Stimulated activated naive CD8-positive, alpha-beta T cell treated with anti-CD3 and anti-CD28 coated beads, Interleukin-15, Interleukin-2, amounts not matched to agents 100 U/mL and 50 U/mL, for 24 hours (primary cell): ENCODE measurements around the gene SDHAF1.
"Not testable (repeated sequence)": the region's sequence is repeated elsewhere in the genome, so short reads cannot be mapped to it uniquely, and the experiment has no call there.

Source experiments
- ATAC-seq: fragments of 150-1000 bp; cut with Tn5 transposase; one replicate; pipeline ENCODE4 v1.10.0; 2021
- DNase-seq: peaks from one replicate; pipeline ENCODE4 v3.0.0; 2021

SDHAF1 gene

GRCh38 chr19:36014012-36014924 lies 19.3 kb downstream of the SDHAF1 start, which contains the start of gene ALKBH6:
Gene ALKBH6, minus strand, starts transcription at chr19:36014213. Its CDS starts 816 bp downstream, at chr19:36013397.
- ATAC-seq = peak; percentile 99
- DNase-seq = peak; percentile 100

GRCh38 chr19:36019061-36019670 lies 24.2 kb downstream of the SDHAF1 start:
- no peak for ATAC-seq

GRCh38 chr19:36023432-36023831 lies 28.4 kb downstream of the SDHAF1 start:
- DNase-seq (no peak), ATAC-seq (no peak)

More at GRCh38 chr19:36019061-36019670, 24.2 kb downstream of the SDHAF1 start:
- DNase-seq = no peak

GRCh38 chr19:36025541-36025940 lies 30.6 kb downstream of the SDHAF1 start:
- no peak for ATAC-seq
- DNase-seq = no peak

GRCh38 chr19:36026091-36026876 lies 31.3 kb downstream of the SDHAF1 start:
- no peak for ATAC-seq
- DNase-seq = no peak

GRCh38 chr19:36027696-36028095 lies 32.7 kb downstream of the SDHAF1 start:
- no peak for ATAC-seq
- no peak for DNase-seq

GRCh38 chr19:36028313-36029041 lies 33.5 kb downstream of the SDHAF1 start:
- ATAC-seq (no peak), DNase-seq (no peak)

- no peak for ATAC-seq
These were observed 35.5 kb downstream of the SDHAF1 start for GRCh38 chr19:36030264-36031148.

GRCh38 chr19:36031308-36031707 lies 36.3 kb downstream of the SDHAF1 start:
- ATAC-seq = no peak
- DNase-seq = no peak

More at GRCh38 chr19:36030264-36031148, 35.5 kb downstream of the SDHAF1 start:
- no peak for DNase-seq

GRCh38 chr19:36032251-36033104 lies 37.5 kb downstream of the SDHAF1 start, which contains the start of gene CLIP3:
Gene CLIP3, minus strand, starts transcription at chr19:36032873. Its CDS starts 516 bp downstream, at chr19:36032357.
- peak; percentile 58 for DNase-seq
- ATAC-seq = no peak

GRCh38 chr19:36040495-36040894 lies 45.5 kb downstream of the SDHAF1 start:
- ATAC-seq = no peak
- DNase-seq = no peak

- not testable (repeated sequence) for DNase-seq, ATAC-seq
These were observed 46.1 kb downstream of the SDHAF1 start for GRCh38 chr19:36041092-36041491.

GRCh38 chr19:36041831-36042230 lies 46.8 kb downstream of the SDHAF1 start:
- DNase-seq = no peak
- no peak for ATAC-seq

GRCh38 chr19:36043952-36044351 lies 49.0 kb downstream of the SDHAF1 start:
- DNase-seq = no peak
- no peak for ATAC-seq
